H9 (cell line): Measurements from ENCODE around the gene TADA2B. TPM values are rescaled to one million over a fixed set of nuclear protein-coding genes. Genes with fewer than 3 reads are reported as not detected.

ENCODE experiments used
- DNase-seq: peaks from one replicate; pipeline ENCODE4 v3.0.0-alpha.2; 2017
- H2AFZ ChIP-seq: one replicate; pipeline ENCODE4 v1.6.1; 2013; ENCODE audit warnings: mild to moderate bottlenecking, low read length, control low read depth, moderate library complexity
- H2AK5ac ChIP-seq: 2 replicates; pipeline ENCODE4 v1.6.1; 2013; ENCODE audit warnings: low read length, control low read depth, mixed read lengths; ENCODE audit not compliant: insufficient read length
- H2BK120ac ChIP-seq: one replicate; pipeline ENCODE4 v1.6.1; 2013; ENCODE audit warnings: low read depth, mild to moderate bottlenecking, low read length, control low read depth, inconsistent platforms; ENCODE audit not compliant: poor library complexity, severe bottlenecking
- H2BK12ac ChIP-seq: 2 replicates; pipeline ENCODE4 v1.6.1; 2013; ENCODE audit warnings: low read length, control low read depth, mixed read lengths, low read depth; ENCODE audit not compliant: insufficient read length
- H2BK15ac ChIP-seq: 2 replicates; pipeline ENCODE4 v1.6.1; 2013; ENCODE audit warnings: low read depth, low read length, control low read depth
- H2BK20ac ChIP-seq: one replicate; pipeline ENCODE4 v1.6.1; 2013; ENCODE audit warnings: low read depth, mild to moderate bottlenecking, low read length, control low read depth, inconsistent platforms; ENCODE audit not compliant: poor library complexity, severe bottlenecking
- H2BK5ac ChIP-seq: 2 replicates; pipeline ENCODE4 v1.6.1; 2013; ENCODE audit warnings: low read length, control low read depth, mixed read lengths; ENCODE audit not compliant: insufficient read length
- H3K14ac ChIP-seq: 2 replicates; pipeline ENCODE4 v1.6.1; 2013; ENCODE audit warnings: low read length, control low read depth; ENCODE audit not compliant: insufficient read depth
- H3K18ac ChIP-seq: 2 replicates; pipeline ENCODE4 v1.6.1; 2013; ENCODE audit warnings: low read depth, mild to moderate bottlenecking, mixed read lengths, low read length, control low read depth; ENCODE audit not compliant: insufficient read length
- H3K23ac ChIP-seq: 2 replicates; pipeline ENCODE4 v1.6.1; 2013; ENCODE audit warnings: low read length, control low read depth, mixed read lengths, low read depth; ENCODE audit not compliant: insufficient read length
- H3K23me2 ChIP-seq: 2 replicates; pipeline ENCODE4 v1.6.1; 2013; ENCODE audit warnings: low read depth, mild to moderate bottlenecking, mixed read lengths, low read length, control low read depth; ENCODE audit not compliant: insufficient read length, poor library complexity, severe bottlenecking
- H3K27ac ChIP-seq: 2 replicates; pipeline ENCODE4 v1.5.1; 2013; ENCODE audit warnings: low read length, control low read depth, mixed read lengths, low read depth; ENCODE audit not compliant: insufficient read length
- H3K27me3 ChIP-seq: 2 replicates; pipeline ENCODE4 v1.6.1; 2013; ENCODE audit warnings: low read length, control low read depth, inconsistent platforms; ENCODE audit not compliant: insufficient read depth
- H3K4ac ChIP-seq: 2 replicates; pipeline ENCODE4 v1.6.1; 2013; ENCODE audit warnings: low read depth, mild to moderate bottlenecking, control low read depth, inconsistent platforms, low read length, moderate library complexity
- H3K4me1 ChIP-seq: 2 replicates; pipeline ENCODE4 v1.6.1; 2013; ENCODE audit warnings: low read length, control low read depth, inconsistent platforms; ENCODE audit not compliant: insufficient read depth
- H3K4me2 ChIP-seq: 2 replicates; pipeline ENCODE4 v1.6.1; 2013; ENCODE audit warnings: low read length, control low read depth, mixed read lengths; ENCODE audit not compliant: insufficient read length, insufficient read depth
- H3K56ac ChIP-seq: 2 replicates; pipeline ENCODE4 v1.6.1; 2013; ENCODE audit warnings: low read depth, mild to moderate bottlenecking, mixed read lengths, low read length, control low read depth; ENCODE audit not compliant: insufficient read length
- H3K79me1 ChIP-seq: 2 replicates; pipeline ENCODE4 v1.6.1; 2013; ENCODE audit warnings: low read depth, mild to moderate bottlenecking, moderate library complexity, low read length, control low read depth, inconsistent platforms; ENCODE audit not compliant: insufficient read depth, poor library complexity, severe bottlenecking
- H3K79me2 ChIP-seq: 2 replicates; pipeline ENCODE4 v1.6.1; 2013; ENCODE audit warnings: low read length, control low read depth, inconsistent platforms; ENCODE audit not compliant: insufficient read depth
- H3K9ac ChIP-seq: 2 replicates; pipeline ENCODE4 v1.6.1; 2013; ENCODE audit warnings: low read length, control low read depth, mixed read lengths; ENCODE audit not compliant: insufficient read length; ENCODE audit errors: extremely low read depth
- H3K9me3 ChIP-seq: one replicate; pipeline ENCODE4 v1.6.1; 2013; ENCODE audit warnings: low read depth, low read length, inconsistent platforms; ENCODE audit not compliant: control insufficient read depth
- H3T11ph ChIP-seq: one replicate; pipeline ENCODE4 v1.6.1; 2013; ENCODE audit warnings: mild to moderate bottlenecking, low read length, control low read depth, inconsistent platforms
- H4K20me1 ChIP-seq: one replicate; pipeline ENCODE4 v1.6.1; 2013; ENCODE audit not compliant: control insufficient read depth, insufficient read length, insufficient read depth
- H4K5ac ChIP-seq: 2 replicates; pipeline ENCODE4 v1.6.1; 2013; ENCODE audit warnings: low read depth, mild to moderate bottlenecking, mixed read lengths, low read length, control low read depth; ENCODE audit not compliant: insufficient read length
- H4K8ac ChIP-seq: replicated peaks from 2 replicates; pipeline ENCODE4 v1.6.1; 2013; ENCODE audit warnings: low read length, control low read depth, mixed read lengths, low read depth; ENCODE audit not compliant: insufficient read length
- H4K91ac ChIP-seq: 2 replicates; pipeline ENCODE4 v1.6.1; 2013; ENCODE audit warnings: low read depth, mild to moderate bottlenecking, moderate library complexity, mixed read lengths, low read length, control low read depth; ENCODE audit not compliant: insufficient read length
- H3K27ac Mint-ChIP-seq, 3 experiments: 2 replicates in 2 of 3; 3 replicates in 1 of 3; pipeline ENCODE4 v1.8.0; 2020 to 2021; ENCODE audit warnings: mixed read lengths in 3 of 3, mild to moderate bottlenecking in 1 of 3, moderate library complexity in 1 of 3
- H3K27me3 Mint-ChIP-seq: 2 replicates; pipeline ENCODE4 v1.8.0; 2021; ENCODE audit warnings: low read depth, mild to moderate bottlenecking, moderate library complexity, mixed read lengths
- H3K36me3 Mint-ChIP-seq, 3 experiments: 2 replicates in 2 of 3; 3 replicates in 1 of 3; pipeline ENCODE4 v1.8.0; 2020 to 2021; ENCODE audit warnings: low read depth in 3 of 3, mixed read lengths in 3 of 3; ENCODE audit not compliant: insufficient read depth in 1 of 3
- H3K4me1 Mint-ChIP-seq, 2 experiments: 2 replicates each; pipeline ENCODE4 v1.8.0; 2020; ENCODE audit warnings: mixed read lengths in 2 of 2
- H3K4me3 Mint-ChIP-seq, 2 experiments: 2 replicates in 1 of 2; 3 replicates in 1 of 2; pipeline ENCODE4 v1.8.0; 2020 to 2021; ENCODE audit warnings: mild to moderate bottlenecking in 2 of 2, mixed read lengths in 2 of 2, moderate library complexity in 1 of 2
- H3K9me3 Mint-ChIP-seq, 2 experiments: 2 replicates in 1 of 2; 3 replicates in 1 of 2; pipeline ENCODE4 v1.8.0; 2020; ENCODE audit warnings: mild to moderate bottlenecking in 2 of 2, mixed read lengths in 2 of 2, moderate library complexity in 1 of 2
- CTCF ChIP-seq: fragments of 200-600 bp; sonication (generic); conservative IDR thresholded peaks from 3 replicates; pipeline ENCODE4 v1.8.0; 2021; ENCODE audit warnings: antibody characterized with exemption, mild to moderate bottlenecking
- WGBS: extraction: QIAGEN DNeasy Blood & Tissue Kit; methylation state at CpG from one replicate; pipeline ENCODE4 v1.1.7; 2013; ENCODE audit warnings: missing lambda C conversion rate, low lambda C conversion rate, mixed read lengths; ENCODE audit not compliant: insufficient read length; ENCODE audit errors: extremely low coverage; 5-methylcytosine and 5-hydroxymethylcytosine counted together
- total RNA-seq: library from RNA; stranded (reverse); gene quantifications from 2 replicates; pipeline ENCODE4 v1.2.1, GENCODE V29; 2021

The TADA2B gene
- total RNA-seq, 1 experiment from 2014 or later: 14.0 TPM

DNA sequence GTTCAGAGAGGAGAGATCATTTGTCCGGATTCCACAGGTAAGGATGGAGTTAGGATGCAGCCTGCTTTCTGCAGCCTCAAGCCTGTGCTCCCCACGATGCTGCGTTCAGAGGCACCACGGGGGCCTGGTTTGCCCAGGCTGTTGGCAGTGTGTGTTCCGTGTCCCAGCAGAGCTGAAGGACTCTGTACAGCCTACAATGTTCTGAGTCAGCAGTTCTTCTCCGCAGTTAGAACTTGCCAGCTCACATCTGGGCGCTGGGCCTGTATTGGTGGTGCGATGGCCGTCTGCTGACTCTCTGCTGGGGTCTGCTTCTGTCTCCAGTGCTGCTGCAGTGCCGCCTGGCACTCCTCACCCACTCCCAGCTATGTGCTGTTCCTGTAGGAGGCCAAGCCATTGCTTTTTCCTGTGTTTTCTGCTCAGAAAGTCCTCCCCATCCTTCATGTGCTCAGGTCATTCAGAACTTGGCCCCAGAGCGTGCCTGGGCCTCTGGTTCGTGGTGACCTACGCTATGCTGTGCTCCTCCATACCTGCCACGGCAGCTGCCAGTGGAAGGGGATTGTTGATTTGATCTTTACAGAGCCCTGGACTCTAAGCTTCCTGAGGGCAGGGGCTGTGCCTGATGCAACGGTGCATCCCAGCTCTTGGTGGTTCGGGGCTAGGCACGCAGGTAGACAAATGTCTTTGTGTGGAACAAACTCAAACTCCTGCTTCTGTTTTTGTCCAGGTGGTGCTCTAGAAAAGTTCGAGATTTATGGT is 42.6 kb upstream of the TADA2B start:
- peaks cover 39 to 83% (median 72%) of the 10 kb centered on the region in 3 experiments; a peak in 6 of 7 replicates for H3K36me3 Mint-ChIP-seq
- H2BK15ac ChIP-seq: no peak overlapping the region
- TF ChIP-seq CTCF: no peak
- H4K8ac ChIP-seq: no peak overlapping the region
- H3K23me2 ChIP-seq: no peaks in the 10 kb centered on the region
- H3K27me3 Mint-ChIP-seq: no peaks in the 10 kb centered on the region
- H3K4me1 ChIP-seq: no peaks in the 10 kb centered on the region
- H4K91ac ChIP-seq: no peak overlapping the region
- no peak overlapping the region for H2AK5ac ChIP-seq
- no peak overlapping the region for H3K9ac ChIP-seq
- no peak overlapping the region for H3K23ac ChIP-seq
- no peak overlapping the region for H3K4me3 Mint-ChIP-seq
- no peak overlapping the region for H2BK12ac ChIP-seq
- no peak overlapping the region for H4K5ac ChIP-seq
- DNase-seq: no peak
- no peak overlapping the region for H3K27ac Mint-ChIP-seq
- H2BK120ac ChIP-seq: no peak overlapping the region
- H3K79me2 ChIP-seq: no peaks in the 10 kb centered on the region
- no peak overlapping the region for H2BK20ac ChIP-seq
- H3K4me2 ChIP-seq: no peak overlapping the region
- no peak overlapping the region for H3K18ac ChIP-seq
- H3K9me3 ChIP-seq: no peaks in the 10 kb centered on the region
- no peaks in the 10 kb centered on the region for H3K27me3 ChIP-seq
- WGBS: no CpG with 5 or more reads among the region's 18 CpGs
- H2AFZ ChIP-seq: no peak overlapping the region
- H4K20me1 ChIP-seq: no peaks in the 10 kb centered on the region
- peaks cover 0 to 8% of the 10 kb centered on the region in 2 experiments; a peak in 3 of 4 replicates for H3K4me1 Mint-ChIP-seq
- no peak overlapping the region for H3K27ac ChIP-seq
- H2BK5ac ChIP-seq: no peak overlapping the region
- no peaks in the 10 kb centered on the region for H3K79me1 ChIP-seq
- no peak overlapping the region for H3K14ac ChIP-seq
- H3K4ac ChIP-seq: no peak overlapping the region
- H3K9me3 Mint-ChIP-seq: no peaks in the 10 kb centered on the region
- no peak overlapping the region for H3K56ac ChIP-seq
- no peak overlapping the region for H3T11ph ChIP-seq
